RWPE1 (cell line): ENCODE data around the gene TMEM129.

Experiments used
- CTCF ChIA-PET: fragments of 350-600 bp; sonication (Branson Sonifier 250); formaldehyde crosslinking; extraction: SDS; loops from one replicate; lab custom pipeline; 2021; lab: Yijun Ruan, JAX
- POLR2A ChIA-PET: fragments of 400-600 bp; formaldehyde crosslinking; extraction: SDS; loops from one replicate; lab custom pipeline; 2020; ENCODE audit warnings: antibody characterized with exemption; ENCODE audit not compliant: low non-redundant PET; lab: Yijun Ruan, JAX
- DNase-seq: peaks from one replicate; pipeline ENCODE4 v3.0.0; 2012; ENCODE audit warnings: low spot score
- H3K27ac ChIP-seq: fragments of 450-650 bp; 2 replicates; pipeline ENCODE4 v1.5.1; 2017
- CTCF ChIP-seq: fragments of 450-650 bp; conservative IDR thresholded peaks from 2 replicates; pipeline ENCODE4 v1.5.1; 2017; ENCODE audit warnings: low read depth, mild to moderate bottlenecking

TMEM129 gene

GRCh38 chr4:1669850-1670249, 51.3 kb downstream of the TMEM129 start:
- no peak overlapping the region for H3K27ac ChIP-seq
- CTCF ChIA-PET = no interaction called here
- no peak for DNase-seq
- POLR2A ChIA-PET = no interaction called here
- TF ChIP-seq CTCF = no peak

- no peak overlapping the region for H3K27ac ChIP-seq
- no peak for DNase-seq
- CTCF ChIA-PET = no interaction called here
- POLR2A ChIA-PET = no interaction called here
- no peak for TF ChIP-seq CTCF
Measured at GRCh38 chr4:1669270-1669669, 51.9 kb downstream of the TMEM129 start.

GRCh38 chr4:1668488-1668840, 52.7 kb downstream of the TMEM129 start:
- ChIA-PET POLR2A (no interaction called here), CTCF (no interaction called here)
- no peak for DNase-seq
- TF ChIP-seq CTCF = no peak
- no peak overlapping the region for H3K27ac ChIP-seq

- no peak overlapping the region for H3K27ac ChIP-seq
- no peak for DNase-seq
- CTCF ChIA-PET = interaction anchor here (0.7 kb wide), 1 partner anchor 564 kb away, joined by 4 read pairs; no protein-coding TSS in a partner anchor
- TF ChIP-seq CTCF = no peak
- POLR2A ChIA-PET = no interaction called here
Measured at GRCh38 chr4:1667273-1667672, 53.9 kb downstream of the TMEM129 start.

- TF ChIP-seq CTCF = no peak
- H3K27ac ChIP-seq = no peak overlapping the region
- ChIA-PET CTCF (interaction anchor here (0.7 kb wide), 1 partner anchor 563 kb away, joined by 4 read pairs; no protein-coding TSS in a partner anchor), POLR2A (no interaction called here)
- no peak for DNase-seq
Measured at GRCh38 chr4:1666391-1666790, 54.7 kb downstream of the TMEM129 start.
